HG03135 (cell line): ENCODE measurements around the gene SYNGAP1.
A peak's percentile ranks its signal among the peaks of the same experiment; 100 is the strongest.
"Not testable (repeated sequence)": the region's sequence is repeated elsewhere in the genome, so short reads cannot be mapped to it uniquely, and the experiment has no call there.

ENCODE experiments used
- ATAC-seq: cut with Tn5 transposase; IDR thresholded peaks from one replicate; pipeline ENCODE4 v1.9.1; 2021; ENCODE audit warnings: mild to moderate bottlenecking, moderate library complexity; ENCODE audit not compliant: unreplicated experiment

SYNGAP1 gene

GRCh38 chr6:33419580-33420490 is at the start of gene SYNGAP1:
TSS of gene SYNGAP1 (plus strand) at chr6:33420065. CDS start at chr6:33420265, 200 bp downstream.
- no peak for ATAC-seq

GRCh38 chr6:33371901-33372300 is 48.0 kb upstream of the SYNGAP1 start:
- not testable (repeated sequence) for ATAC-seq

- no peak for ATAC-seq
Observed at GRCh38 chr6:33372526-33373123, 47.2 kb upstream of the SYNGAP1 start.

GRCh38 chr6:33373960-33374910 is 45.6 kb upstream of the SYNGAP1 start:
- no peak for ATAC-seq

- no peak for ATAC-seq
Observed at GRCh38 chr6:33375143-33375671, 44.7 kb upstream of the SYNGAP1 start.

GRCh38 chr6:33377171-33377570 is 42.7 kb upstream of the SYNGAP1 start:
- ATAC-seq = no peak

GRCh38 chr6:33379184-33379583 is 40.7 kb upstream of the SYNGAP1 start:
- ATAC-seq = not testable (repeated sequence)

- no peak for ATAC-seq
Observed at GRCh38 chr6:33380272-33380981, 39.4 kb upstream of the SYNGAP1 start.

- ATAC-seq = no peak
Observed at GRCh38 chr6:33383427-33384185, 36.3 kb upstream of the SYNGAP1 start.

- no peak for ATAC-seq
Observed at GRCh38 chr6:33384581-33385020, 35.3 kb upstream of the SYNGAP1 start.

- ATAC-seq = no peak
Observed at GRCh38 chr6:33390173-33390572, 29.7 kb upstream of the SYNGAP1 start.

GRCh38 chr6:33390767-33391277 is 29.0 kb upstream of the SYNGAP1 start:
- ATAC-seq = no peak

- peak; percentile 82 for ATAC-seq
Observed at GRCh38 chr6:33391278-33391921, 28.5 kb upstream of the SYNGAP1 start, which contains the start of gene KIFC1. TSS of gene KIFC1 (plus strand) at chr6:33391823. CDS start at chr6:33391986, 163 bp downstream.

- peak; percentile 10 for ATAC-seq
Observed at GRCh38 chr6:33391922-33392594, 27.8 kb upstream of the SYNGAP1 start.

- ATAC-seq = no peak
Observed at GRCh38 chr6:33392595-33392948, 27.3 kb upstream of the SYNGAP1 start.

- ATAC-seq = no peak
Observed at GRCh38 chr6:33392979-33393378, 26.9 kb upstream of the SYNGAP1 start.

GRCh38 chr6:33397541-33397940 is 22.3 kb upstream of the SYNGAP1 start:
- ATAC-seq = no peak

GRCh38 chr6:33398601-33399000 is 21.3 kb upstream of the SYNGAP1 start:
- not testable (repeated sequence) for ATAC-seq
